ENCODE results near the gene CFAP57.

The CFAP57 gene

DNA sequence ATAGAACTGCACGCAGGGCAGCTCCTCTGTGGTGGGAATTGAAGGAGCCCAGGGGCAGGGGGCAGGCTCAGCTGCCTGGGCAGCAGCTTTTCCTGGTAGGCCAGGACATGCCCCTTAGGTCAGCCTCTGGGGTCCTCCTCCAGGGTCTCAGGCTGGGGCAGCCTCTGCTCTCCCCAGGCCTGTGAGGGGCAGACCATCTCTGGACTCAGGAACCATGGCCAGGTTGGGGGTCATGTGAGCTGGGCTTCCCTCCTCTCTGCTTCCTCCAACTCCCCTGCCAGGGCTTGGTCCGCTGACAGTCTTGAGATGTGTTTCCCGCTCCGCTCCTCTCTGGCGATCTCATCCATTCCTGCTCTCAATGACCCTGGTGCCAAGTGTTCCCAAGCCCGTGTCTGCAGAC is 107.5 kb downstream of the CFAP57 start:
- no peak for DNase-seq

DNA sequence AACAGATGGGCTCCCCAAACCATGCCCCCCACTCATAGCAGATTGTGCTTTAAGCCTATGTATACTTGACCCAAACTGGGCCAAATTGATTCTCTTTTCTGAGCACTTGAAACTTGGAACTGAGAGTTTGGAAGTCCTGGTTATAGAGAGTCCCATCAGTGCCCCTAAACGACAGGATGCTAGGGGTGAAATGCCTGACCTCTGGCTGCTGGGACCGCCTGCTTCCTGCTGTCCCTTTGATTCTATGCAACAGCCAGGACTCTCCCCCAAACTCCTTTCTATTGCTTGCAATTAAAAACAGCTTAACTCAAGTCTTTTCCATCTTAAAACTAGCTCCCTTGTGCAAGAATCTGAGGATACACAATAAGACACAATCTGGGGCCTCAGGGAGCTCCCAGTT is 108.6 kb downstream of the CFAP57 start:
- DNase-seq: no peak

DNA sequence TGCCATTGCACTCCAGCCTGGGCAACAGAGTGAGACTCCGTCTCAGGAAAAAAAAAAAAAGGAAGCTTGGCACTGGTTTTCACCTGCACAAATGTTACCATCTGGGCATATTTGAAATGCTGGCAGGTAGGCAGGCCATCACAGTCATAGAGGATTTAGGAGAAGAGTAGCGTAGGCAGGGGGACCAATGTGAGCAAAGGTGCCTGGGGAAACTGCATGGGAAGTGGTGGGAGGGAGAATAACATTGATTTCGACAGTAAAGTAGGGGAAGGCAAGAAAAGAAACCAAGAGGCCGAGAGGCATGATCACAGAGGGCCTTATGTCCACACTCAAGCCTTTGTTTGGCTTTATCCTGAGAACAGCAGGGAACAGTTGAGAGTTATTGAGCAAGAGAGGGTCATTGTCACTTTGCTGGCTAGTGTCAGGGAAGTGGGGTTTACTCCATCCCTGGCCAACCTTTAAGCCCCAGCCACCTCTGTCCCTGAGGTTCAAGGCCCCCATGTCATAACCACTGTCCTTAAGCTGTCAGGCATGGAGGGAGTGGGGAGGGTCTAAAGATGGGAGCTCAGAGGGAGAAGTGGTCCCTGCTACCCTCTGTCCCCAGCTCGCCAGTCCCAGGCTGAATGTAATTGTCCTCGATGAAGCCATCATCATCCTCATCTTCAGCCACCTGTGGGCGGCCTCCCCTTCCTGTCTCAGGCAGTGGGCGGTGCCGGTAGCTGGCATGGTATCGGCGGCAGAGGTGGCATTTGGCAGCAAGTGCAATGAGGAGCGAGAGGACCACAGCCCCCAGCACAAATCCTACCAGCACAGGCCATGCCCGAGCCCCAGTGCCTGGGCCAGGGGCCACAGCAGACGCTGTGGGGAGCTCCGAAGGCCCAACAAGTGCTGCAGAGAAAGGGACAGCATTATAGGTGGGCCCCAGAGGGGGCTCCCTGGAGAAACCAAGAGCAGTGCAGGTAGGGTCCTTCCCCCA is 110.4 kb downstream of the CFAP57 start:
- no peak for DNase-seq

DNA sequence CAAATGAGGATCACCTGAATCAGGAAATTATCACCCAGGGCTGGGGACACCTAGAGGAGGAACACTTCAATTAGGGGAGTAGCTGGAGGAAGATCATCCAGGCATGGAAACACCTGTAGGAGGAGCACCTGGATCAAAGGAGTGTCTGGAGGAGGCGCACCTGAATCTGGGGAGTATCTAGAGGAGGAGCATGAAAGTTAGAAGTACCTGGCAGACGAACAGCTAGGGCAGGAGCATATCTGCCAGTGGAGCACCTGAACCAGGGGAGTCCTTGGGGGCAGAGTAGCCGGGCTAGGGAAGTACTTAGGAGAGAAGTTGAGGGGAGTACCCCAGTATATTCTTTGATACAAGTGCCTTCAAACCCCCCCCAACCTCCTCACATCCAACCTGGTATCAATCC is 111.9 kb downstream of the CFAP57 start:
- no peak for DNase-seq

DNA sequence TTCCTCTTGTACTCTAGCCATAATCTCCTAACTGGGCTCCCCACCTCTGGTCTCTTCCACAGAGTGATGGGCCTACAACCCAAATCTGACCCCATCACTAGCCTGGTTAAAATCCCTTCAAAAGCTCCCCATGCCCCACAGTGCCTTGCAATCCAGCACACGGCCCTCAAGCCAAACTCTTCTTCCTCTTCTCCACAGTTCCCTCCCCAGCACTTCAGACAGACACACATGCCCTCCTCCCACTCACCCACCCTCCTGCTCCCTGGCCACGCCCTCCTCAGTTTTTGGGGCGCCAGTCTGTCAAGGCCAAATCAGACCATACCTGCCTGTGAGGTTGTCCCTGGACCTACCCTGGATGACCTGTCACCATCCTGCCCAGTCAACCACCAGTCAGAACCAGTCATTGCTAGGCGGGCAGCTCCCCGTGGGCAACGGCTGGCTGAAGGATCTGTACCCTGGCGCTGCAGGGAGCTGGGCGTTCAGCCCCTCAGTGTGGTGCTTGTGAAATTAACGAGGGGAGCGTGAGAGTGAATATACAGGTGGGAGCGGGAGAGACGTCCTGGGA is 112.5 kb downstream of the CFAP57 start:
- no peak for DNase-seq

DNA sequence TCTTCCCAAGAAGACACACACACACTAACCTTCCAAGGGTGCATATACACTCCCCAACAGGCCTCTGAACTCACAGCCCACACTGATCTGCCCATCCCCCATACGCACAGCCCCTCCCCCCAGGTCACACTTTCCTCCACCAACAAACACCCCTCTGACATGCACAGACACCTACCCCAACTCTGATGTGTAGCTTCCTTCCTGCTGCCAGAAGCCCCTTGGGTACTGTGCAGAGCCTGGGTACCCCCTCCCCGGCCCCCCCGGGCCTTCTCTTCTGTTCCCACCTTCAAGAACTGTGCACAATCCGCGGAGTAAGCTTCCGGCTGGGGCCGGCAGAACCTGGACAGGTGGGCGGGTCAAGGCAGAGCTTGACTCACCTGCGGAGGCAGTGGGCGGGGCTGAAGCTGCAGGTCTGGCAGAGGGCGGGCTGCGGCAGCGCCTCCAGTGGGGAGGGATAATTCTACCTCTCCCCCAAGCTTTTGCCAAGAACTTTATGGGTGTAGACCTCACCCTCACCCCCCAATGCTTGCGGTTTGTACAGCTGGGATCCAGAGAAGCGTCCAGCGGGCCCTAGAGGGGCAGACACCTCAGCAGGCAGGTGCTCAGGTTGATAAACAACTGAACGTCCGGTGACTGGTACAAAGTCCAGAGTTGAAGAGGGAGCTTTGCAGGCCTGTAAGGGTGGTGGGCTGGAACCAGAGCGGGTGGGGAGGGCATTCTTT is 113.3 kb downstream of the CFAP57 start, which contains the start of gene C1orf210:
TSS of gene C1orf210 (minus strand) at position 313 of the 722 bp plus-strand sequence. CDS start 2,311 bp downstream, outside the sequence.
- no peak for DNase-seq

DNA sequence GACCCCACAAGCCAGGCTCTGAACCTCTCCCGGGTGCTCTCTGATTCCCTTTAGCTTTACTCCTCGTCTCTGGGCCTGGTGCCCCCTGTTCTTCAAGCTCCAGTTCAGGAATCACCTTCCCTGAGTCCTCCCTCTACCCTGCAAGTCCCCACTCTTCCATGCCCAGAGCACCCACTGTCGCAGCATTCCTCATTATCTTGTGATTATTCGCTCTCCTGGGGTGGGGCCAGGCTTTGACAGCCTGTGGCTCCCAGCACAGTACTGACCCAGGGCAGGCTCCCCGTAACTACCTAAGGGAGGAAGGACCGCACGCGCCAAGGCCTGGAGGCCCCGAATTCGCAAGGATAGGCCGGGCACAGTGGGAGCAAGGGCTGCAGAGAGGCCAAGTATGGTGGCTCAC is 114.0 kb downstream of the CFAP57 start:
- no peak for DNase-seq

DNA sequence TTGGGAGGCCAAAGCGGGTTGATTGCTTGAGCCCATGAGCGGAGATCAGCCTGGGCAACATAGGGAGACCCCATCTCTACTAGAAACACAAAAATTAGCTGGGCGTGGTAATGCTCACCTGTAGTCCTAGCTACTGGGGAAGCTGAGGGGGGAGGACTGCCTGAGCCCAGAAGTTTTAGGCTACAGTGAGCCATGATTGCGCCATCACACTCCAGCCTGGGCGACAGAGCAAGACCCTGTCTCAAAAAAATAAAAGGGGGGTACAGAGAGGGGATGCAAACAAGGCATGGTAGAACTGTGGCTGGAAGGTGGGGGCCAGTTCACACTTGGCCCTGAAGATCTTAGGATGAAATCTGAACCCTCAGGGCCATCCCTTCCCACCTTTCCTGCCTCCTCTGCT is 114.4 kb downstream of the CFAP57 start:
- no peak for DNase-seq

DNA sequence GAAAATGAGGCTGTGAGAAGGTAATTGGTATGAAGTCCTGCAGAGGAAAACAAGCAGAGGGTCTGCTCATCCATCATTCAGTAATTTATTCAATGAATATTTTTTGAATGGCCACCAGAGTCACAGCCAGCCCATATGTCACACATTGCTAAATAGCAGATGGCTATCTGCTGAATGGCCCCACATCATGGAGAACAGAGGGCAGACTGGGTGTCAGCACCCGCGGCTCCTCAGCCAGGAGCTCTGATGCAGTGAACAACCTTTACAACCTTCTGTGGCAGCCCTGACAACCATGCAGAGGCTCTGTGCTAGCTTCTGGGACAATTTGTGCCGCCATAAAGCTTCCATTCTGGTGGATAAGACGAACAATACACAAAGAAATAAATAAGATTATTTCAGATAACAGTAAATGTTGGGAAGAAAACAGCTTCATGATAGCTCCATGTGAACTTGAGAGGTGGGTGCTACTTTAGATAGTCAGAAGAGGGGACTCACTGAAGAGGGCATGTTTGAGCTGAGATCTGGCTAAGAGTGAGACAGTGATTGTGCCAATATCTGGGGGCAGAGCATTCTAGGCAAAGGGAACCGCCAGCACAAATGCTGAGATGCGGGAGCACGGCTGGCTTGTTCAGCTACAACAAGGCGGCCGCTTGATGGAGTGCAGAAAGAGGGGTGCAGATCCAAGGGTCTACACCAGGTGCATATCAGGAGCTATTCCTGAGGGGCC is 116.1 kb downstream of the CFAP57 start:
- DNase-seq: no peak

DNA sequence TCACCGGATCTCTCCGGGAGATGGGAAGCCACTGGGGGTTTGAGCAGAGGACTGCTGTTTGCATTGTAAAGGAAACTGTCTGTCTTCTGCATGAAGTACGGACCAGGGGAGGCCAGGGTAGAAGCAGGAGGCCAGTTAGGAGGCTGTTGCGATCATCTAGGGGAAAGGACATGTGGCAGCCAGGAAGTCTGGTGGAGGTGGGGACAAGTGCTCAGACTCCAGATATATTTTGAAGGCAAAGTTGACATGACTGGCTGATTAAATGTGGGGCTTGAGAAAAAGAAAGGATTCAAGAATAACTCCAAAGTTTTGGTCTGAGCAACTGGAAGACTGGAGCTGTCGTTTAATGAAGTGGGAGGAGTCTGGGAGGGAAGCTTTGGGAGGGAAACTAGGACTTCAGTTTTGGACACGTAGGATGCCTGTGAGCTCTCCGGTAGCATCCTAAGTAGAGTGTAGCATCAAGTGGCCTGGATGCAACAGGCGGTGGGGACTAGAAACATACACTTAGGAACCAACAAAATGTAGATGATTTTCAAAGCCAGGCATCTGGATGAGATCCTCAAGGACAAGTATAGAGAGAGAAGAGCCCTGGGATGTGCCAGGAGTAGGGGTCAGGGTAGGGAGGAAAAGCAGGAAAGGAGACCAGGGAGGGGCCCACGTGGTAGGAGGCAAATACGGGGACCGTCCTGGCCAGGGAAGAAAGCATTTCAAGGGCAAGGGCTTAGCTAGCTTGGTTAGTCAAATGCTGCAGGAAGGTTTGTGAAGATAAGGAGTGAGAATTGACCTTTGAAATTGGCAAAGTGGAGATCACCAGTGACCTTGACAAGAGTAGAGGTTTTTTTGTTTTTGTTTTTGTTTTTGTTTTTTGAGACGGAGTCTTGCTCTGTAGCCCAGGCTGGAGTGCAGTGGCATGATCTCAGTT is 116.9 kb downstream of the CFAP57 start:
- DNase-seq: no peak

DNA sequence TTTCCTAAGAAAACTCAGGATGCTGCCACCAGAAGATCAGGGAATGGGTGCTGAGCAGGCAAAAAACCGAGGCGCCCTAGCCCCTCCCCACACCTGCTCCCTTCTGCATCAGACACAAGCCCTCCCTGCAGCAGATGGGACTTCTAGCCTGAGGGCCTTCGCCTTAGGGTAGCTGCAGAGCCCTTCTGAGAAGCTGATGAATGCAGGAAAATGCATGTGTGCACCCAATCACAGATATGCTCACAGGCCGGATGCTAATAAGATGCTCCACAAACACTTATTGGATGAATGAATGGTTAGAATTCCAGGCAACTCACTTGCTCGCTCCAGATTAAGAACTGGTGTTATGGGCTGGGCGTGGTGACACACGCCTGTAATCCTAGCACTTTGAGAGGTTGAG is 120.1 kb downstream of the CFAP57 start:
- DNase-seq: no peak

DNA sequence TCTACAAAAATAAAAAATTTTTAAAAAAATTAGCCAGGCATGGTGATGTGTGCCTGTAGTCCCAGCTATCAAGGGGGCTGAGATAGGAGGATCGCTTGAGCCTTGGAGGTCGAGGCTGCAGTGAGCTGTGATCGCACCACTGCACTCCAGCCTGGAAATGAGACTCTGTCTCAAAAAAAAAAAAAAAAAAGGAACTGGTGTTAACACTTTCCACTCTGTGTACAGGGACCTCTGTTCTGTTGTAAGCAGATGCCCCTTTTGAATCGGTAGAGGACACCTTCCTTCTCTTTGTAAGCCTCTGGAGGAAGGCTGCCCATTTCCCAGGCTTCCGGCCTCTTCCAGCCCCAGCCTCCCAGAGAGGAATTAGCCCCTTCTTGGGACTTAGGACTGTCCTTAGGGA is 120.5 kb downstream of the CFAP57 start:
- DNase-seq: no peak

DNA sequence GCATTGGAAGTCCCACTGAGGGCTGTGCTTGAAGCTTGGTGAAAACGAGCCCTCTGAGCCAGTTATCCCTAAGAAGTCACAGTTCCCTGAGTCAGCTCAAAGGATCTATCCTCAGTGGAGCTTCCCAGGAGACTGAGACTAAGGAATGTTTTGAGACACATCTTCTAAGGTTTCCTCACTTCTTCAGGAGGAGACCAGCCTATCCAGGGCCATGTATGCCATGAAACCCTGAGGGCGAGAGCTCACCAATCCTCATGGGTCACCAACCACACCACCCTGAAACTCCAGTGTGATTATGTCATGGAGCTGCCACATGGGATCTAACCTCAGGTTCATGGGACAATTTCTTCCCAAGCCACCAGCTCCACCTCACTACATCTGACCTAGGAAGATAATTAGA is 121.0 kb downstream of the CFAP57 start:
- no peak for DNase-seq

DNA sequence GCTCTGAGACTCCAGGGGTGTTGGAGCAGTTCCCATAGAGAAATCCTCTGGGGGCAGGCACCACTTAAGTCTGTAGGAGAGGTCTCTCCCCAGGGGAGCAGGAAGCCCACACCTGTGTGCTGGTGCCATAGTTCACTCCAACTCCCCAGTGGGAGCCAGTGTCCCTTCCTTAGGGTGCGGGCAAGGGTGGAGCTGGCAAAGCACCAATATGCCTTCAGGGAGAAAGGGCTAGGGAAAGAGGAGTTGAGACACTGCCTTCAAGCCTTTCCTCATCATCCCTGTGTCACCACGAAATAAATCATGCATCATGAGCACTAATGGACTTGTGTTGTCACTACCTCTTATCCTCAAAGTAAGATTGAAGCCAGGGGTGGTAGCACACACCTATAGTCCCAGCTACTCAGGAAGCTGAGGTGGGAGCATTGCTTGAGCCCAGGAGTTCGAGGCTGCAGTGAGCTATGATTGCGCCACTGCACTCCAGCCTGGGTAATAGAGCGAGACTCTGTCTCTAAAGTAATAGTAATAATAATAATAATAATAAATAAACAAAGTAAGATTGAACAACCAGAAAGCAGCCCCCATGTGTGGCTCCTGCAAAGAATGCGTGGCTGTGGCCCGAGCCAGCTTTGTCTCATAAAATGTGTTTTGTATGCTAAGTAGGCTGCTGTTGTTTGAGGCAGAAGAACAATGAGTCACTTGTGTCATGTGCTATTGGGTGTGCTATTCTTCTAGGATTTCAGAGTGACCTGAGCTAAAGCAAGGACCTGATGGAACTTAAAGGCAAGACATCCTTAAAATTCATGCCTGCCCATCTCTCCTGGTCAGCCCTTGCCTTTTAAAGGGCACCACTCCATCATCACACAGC is 122.0 kb downstream of the CFAP57 start:
- DNase-seq: no peak

DNA sequence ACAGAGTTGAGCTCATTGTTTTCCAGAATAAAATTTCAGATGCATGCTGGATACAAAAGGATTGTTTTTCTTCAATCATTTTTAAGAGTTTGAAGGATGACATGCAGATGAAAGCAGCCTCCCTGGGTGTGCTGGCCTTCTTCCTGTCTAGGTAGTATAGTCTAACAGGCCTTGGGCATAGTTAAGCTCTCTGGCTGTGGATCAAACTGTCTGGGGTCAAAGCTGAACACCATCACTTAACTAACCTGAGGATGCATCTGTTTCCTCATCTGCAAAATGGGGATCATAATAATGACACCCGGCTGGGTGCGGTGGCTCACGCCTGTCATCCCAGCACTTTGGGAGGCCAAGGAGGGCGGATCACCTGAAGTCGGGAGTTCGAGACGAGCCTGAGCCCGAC is 122.6 kb downstream of the CFAP57 start:
- no peak for DNase-seq

DNA sequence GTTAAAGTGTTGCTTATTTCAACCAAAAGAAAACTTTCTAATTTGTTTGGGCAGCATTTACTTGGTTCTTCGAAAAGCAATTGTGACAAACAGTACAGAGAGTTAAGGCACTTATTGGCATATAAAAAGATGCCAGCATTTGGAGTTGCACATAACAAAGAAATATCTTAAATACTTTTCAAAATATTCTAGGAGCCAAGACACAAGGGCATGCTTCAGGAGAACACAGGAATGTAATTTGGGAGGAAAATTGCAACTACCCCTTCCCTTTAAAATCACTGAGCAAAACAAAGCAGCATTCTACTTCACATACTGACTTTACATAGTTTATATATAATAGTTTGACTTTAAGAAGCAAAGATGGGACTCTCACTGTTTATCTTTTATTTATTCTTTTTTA is 124.1 kb downstream of the CFAP57 start:
- no peak for DNase-seq

DNA sequence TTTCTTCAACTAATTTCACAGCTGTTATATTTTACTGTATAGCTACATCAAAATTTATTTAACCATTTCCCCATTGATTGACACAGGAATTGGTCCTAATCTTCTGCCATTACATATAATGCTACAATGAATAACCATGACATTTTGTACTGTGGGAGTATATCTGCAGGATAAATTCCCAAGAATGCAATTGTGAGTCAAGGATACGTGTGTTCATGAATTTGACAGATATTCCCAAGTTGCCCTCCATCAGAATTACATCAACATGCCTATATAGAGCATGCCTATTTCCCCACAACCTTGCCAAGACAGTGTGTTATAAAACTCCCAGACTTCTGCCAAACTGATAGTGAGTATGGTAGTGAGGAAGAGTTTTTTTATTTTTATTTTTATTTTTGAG is 125.9 kb downstream of the CFAP57 start:
- DNase-seq: no peak

DNA sequence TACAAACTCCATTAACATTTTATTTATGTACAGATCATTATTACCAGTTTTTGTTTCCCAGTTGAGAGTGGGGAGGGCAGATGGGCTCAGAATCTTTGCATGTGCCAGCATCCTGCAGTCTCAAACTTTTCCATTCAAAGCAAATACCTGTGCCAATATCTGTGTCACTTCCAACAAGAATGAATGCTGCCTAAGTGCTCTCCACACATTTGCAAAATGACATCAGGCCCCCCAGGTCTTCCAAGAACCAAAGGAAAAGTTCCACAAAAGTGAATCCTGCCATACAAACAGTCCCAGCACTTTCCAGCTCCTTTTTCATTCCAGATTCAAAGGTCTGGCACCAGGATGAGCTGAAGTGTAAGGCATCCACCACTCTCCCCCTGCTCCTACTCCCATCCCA is 127.0 kb downstream of the CFAP57 start:
- DNase-seq: no peak

DNA sequence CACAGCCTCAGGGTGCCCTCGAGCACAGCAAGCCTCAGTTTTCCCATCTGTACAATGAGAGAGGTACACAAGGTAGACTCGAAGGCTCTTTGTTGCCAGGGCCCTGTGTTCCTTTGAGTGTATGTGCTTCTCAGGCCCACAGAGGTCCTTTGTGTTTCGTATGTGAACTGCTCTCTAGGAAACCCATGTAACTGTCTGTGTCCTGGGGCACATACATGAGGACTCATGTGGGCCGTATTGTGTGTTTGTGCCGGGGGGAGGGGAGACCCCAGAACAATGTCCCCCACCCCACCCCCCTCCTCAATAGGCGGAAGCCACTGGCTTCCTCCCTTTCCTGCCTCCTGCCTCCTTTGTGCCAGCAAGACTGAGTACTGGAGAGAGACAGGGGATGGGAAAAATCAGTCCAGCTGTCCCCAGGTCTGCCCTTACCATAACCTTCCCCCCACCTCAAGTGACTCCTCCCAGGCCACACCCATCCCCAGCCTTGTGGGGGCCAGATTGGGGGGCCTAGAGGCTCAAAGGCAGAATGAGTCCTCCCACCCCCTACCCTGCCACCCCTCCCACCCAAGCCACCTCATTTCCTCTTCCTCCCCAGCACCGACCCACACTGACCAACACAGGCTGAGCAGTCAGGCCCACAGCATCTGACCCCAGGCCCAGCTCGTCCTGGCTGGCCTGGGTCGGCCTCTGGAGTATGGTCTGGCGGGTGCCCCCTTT is 128.4 kb downstream of the CFAP57 start, which contains the start of gene TIE1:
TSS of gene TIE1 (plus strand) at position 605 of the 717 bp plus-strand sequence. CDS start at position 695, 90 bp downstream.
- DNase-seq: no peak

DNA sequence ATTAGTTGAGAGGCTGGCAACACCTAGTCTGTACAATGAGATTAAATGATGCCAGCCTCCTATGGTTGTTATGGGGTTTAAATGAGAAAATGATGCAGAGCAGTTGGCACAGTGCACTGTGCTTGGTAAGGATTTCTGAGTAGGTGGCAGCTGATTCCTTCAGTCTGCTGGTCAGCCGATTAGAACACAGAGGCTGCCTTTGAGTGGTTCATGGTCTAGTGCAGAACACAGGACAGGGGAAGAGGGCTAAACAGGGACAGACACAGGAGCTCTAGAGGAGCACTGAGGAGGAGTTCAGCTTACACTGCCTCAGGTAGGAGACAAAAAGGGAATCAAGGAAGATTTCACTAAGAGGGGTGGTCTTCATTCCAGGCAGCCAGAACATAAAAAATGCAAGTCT is 130.1 kb downstream of the CFAP57 start:
- no peak for DNase-seq
